ENCODE data around the gene CDYL2.
"Not testable (repeated sequence)": the region's sequence is repeated elsewhere in the genome, so short reads cannot be mapped to it uniquely, and the experiment has no call there.

CDYL2 gene

GRCh38 chr16:80652441-80652840 lies 152.0 kb downstream of the CDYL2 start:
- H3K27ac ChIP-seq (ENCODE audit: low read length), result no peak overlapping the region
- H3K27me3 ChIP-seq (ENCODE audit: control insufficient read depth, insufficient read depth, low read length), result no peaks in the 10 kb centered on the region
- H3K4me3 ChIP-seq (ENCODE audit: low read length), result no peak overlapping the region
- DNase-seq (ENCODE audit: low read depth, low spot score), result no peak
- H3K9me3 ChIP-seq (ENCODE audit: control insufficient read depth, insufficient read depth, low read length), result no peaks in the 10 kb centered on the region
- H3K4me1 ChIP-seq (ENCODE audit: control insufficient read depth, insufficient read depth, low read length), result no peaks in the 10 kb centered on the region
- H3K36me3 ChIP-seq (ENCODE audit: control insufficient read depth, insufficient read depth, low read length), result no peaks in the 10 kb centered on the region
- WGBS (ENCODE audit: insufficient coverage, insufficient read length), result no CpG with 5 or more reads among the region's 5 CpGs

DNA sequence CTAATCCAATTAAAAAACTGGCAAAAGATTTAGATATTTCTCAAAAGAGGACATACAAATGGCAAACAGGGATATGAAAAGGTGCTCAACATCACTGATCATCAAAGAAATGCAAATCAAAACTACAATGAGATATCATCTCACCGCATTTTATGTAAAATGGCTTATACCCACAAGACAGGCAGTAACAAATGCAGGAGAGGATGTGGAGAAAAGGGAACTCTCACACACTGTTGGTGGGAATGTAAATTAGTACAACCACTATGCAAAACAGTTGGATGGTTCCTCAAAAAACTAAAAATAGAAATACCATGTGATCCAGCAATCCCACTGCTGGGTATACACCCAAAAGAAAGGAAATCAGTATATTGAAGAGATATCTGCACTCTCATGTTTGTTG lies 154.1 kb downstream of the CDYL2 start:
- H3K27me3 ChIP-seq (ENCODE audit: control insufficient read depth, insufficient read depth, low read length); H3K27ac ChIP-seq (ENCODE audit: low read length); DNase-seq (ENCODE audit: low read depth, low spot score); H3K4me1 ChIP-seq (ENCODE audit: control insufficient read depth, insufficient read depth, low read length); H3K4me3 ChIP-seq (ENCODE audit: low read length); H3K9me3 ChIP-seq (ENCODE audit: control insufficient read depth, insufficient read depth, low read length); H3K36me3 ChIP-seq (ENCODE audit: control insufficient read depth, insufficient read depth, low read length): not testable (repeated sequence)
- no CpG with 5 or more reads among the region's 1 CpG for WGBS (ENCODE audit: insufficient coverage, insufficient read length)

GRCh38 chr16:80640316-80640715 lies 164.1 kb downstream of the CDYL2 start:
- H3K9me3 ChIP-seq (ENCODE audit: control insufficient read depth, insufficient read depth, low read length), result no peaks in the 10 kb centered on the region
- no CpG with 5 or more reads among the region's 3 CpGs for WGBS (ENCODE audit: insufficient coverage, insufficient read length)
- H3K36me3 ChIP-seq (ENCODE audit: control insufficient read depth, insufficient read depth, low read length), result no peaks in the 10 kb centered on the region
- no peak overlapping the region for H3K4me3 ChIP-seq (ENCODE audit: low read length)
- H3K27me3 ChIP-seq (ENCODE audit: control insufficient read depth, insufficient read depth, low read length), result no peaks in the 10 kb centered on the region
- no peaks in the 10 kb centered on the region for H3K4me1 ChIP-seq (ENCODE audit: control insufficient read depth, insufficient read depth, low read length)
- no peak overlapping the region for H3K27ac ChIP-seq (ENCODE audit: low read length)
- no peak for DNase-seq (ENCODE audit: low read depth, low spot score)

DNA sequence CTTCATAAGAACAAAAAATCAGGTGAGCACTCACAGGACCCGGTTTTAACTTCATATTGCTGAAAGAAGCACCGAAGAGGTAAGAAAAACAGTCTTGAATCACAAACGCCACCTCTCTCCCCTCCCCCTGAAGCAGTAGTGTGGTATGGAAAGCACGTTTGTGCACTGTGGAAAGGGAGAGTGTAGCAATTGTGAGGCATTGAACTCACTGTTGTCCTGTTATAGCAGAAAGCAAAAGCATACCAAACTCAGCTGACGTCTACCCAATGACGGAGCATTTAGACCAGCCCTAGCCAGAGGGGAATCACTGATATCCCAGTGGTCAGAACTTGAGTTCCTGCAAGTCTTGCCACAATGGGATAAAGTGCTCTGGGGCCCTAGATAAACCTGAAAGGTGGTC lies 164.8 kb downstream of the CDYL2 start:
- Histone ChIP-seq H3K4me3 (ENCODE audit: low read length) (no peak overlapping the region), H3K36me3 (ENCODE audit: control insufficient read depth, insufficient read depth, low read length) (no peaks in the 10 kb centered on the region), H3K4me1 (ENCODE audit: control insufficient read depth, insufficient read depth, low read length) (no peaks in the 10 kb centered on the region), H3K27me3 (ENCODE audit: control insufficient read depth, insufficient read depth, low read length) (no peaks in the 10 kb centered on the region), H3K9me3 (ENCODE audit: control insufficient read depth, insufficient read depth, low read length) (no peaks in the 10 kb centered on the region), H3K27ac (ENCODE audit: low read length) (no peak overlapping the region)
- no peak for DNase-seq (ENCODE audit: low read depth, low spot score)
- WGBS (ENCODE audit: insufficient coverage, insufficient read length), result no CpG with 5 or more reads among the region's 6 CpGs

GRCh38 chr16:80637621-80638020 lies 166.8 kb downstream of the CDYL2 start:
- WGBS (ENCODE audit: insufficient coverage, insufficient read length), result no CpG with 5 or more reads among the region's 4 CpGs
- H3K27ac ChIP-seq (ENCODE audit: low read length), result no peak overlapping the region
- H3K36me3 ChIP-seq (ENCODE audit: control insufficient read depth, insufficient read depth, low read length), result no peaks in the 10 kb centered on the region
- H3K9me3 ChIP-seq (ENCODE audit: control insufficient read depth, insufficient read depth, low read length), result peaks cover 3% of the 10 kb centered on the region
- H3K4me3 ChIP-seq (ENCODE audit: low read length), result no peak overlapping the region
- no peak for DNase-seq (ENCODE audit: low read depth, low spot score)
- no peaks in the 10 kb centered on the region for H3K27me3 ChIP-seq (ENCODE audit: control insufficient read depth, insufficient read depth, low read length)
- no peaks in the 10 kb centered on the region for H3K4me1 ChIP-seq (ENCODE audit: control insufficient read depth, insufficient read depth, low read length)

DNA sequence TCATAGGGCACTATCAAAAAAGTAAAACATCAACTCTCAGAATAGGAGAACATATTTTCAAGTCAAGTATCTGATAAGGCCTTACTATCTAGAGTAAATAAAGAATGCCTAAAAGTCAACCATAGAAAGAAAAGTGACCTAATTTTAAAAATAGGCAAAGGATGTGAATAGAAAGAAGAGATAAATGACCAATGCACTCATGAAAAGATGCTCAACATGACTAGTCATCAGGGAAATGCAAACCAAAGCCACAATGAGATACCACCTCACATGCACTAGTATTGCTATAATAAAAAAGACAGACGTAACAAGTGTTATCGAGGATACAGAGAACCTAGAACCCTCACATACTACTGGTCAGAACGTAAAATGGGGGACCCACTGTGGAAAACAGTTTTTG lies 172.8 kb downstream of the CDYL2 start:
- Histone ChIP-seq H3K27me3 (ENCODE audit: control insufficient read depth, insufficient read depth, low read length) (no peaks in the 10 kb centered on the region), H3K9me3 (ENCODE audit: control insufficient read depth, insufficient read depth, low read length) (peaks cover 3% of the 10 kb centered on the region), H3K27ac (ENCODE audit: low read length) (no peak overlapping the region), H3K4me3 (ENCODE audit: low read length) (no peak overlapping the region), H3K4me1 (ENCODE audit: control insufficient read depth, insufficient read depth, low read length) (no peaks in the 10 kb centered on the region), H3K36me3 (ENCODE audit: control insufficient read depth, insufficient read depth, low read length) (no peaks in the 10 kb centered on the region)
- WGBS (ENCODE audit: insufficient coverage, insufficient read length), result no CpG with 5 or more reads among the region's 3 CpGs
- DNase-seq (ENCODE audit: low read depth, low spot score), result no peak

DNA sequence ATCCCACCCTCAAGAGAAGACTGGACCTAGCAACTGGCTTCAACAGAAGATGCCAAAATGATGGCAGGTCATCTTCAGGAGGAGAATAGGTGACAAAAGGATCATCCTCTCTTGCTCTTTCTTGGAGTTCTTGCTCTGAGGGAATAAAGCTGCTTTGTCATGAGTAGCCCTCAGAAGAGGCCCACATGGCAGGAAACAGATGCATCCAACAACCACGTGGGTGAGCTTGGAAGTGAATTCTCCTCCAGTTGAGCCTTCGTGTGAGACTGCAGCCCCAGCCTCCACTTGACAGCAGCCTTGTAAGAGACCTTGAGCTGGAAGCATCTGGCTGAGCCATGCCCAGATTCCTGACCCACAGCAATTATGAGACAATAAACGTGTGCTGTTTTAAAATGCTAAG lies 176.1 kb downstream of the CDYL2 start:
- no CpG with 5 or more reads among the region's 3 CpGs for WGBS (ENCODE audit: insufficient coverage, insufficient read length)
- Histone ChIP-seq H3K4me1 (ENCODE audit: control insufficient read depth, insufficient read depth, low read length) (no peaks in the 10 kb centered on the region), H3K4me3 (ENCODE audit: low read length) (no peak overlapping the region), H3K27me3 (ENCODE audit: control insufficient read depth, insufficient read depth, low read length) (no peaks in the 10 kb centered on the region), H3K36me3 (ENCODE audit: control insufficient read depth, insufficient read depth, low read length) (no peaks in the 10 kb centered on the region), H3K27ac (ENCODE audit: low read length) (no peak overlapping the region), H3K9me3 (ENCODE audit: control insufficient read depth, insufficient read depth, low read length) (peaks cover 3% of the 10 kb centered on the region)
- DNase-seq (ENCODE audit: low read depth, low spot score), result no peak

- Histone ChIP-seq H3K4me1 (ENCODE audit: control insufficient read depth, insufficient read depth, low read length) (no peaks in the 10 kb centered on the region), H3K9me3 (ENCODE audit: control insufficient read depth, insufficient read depth, low read length) (no peaks in the 10 kb centered on the region), H3K36me3 (ENCODE audit: control insufficient read depth, insufficient read depth, low read length) (no peaks in the 10 kb centered on the region), H3K27ac (ENCODE audit: low read length) (no peak overlapping the region), H3K27me3 (ENCODE audit: control insufficient read depth, insufficient read depth, low read length) (no peaks in the 10 kb centered on the region), H3K4me3 (ENCODE audit: low read length) (no peak overlapping the region)
- no CpG with 5 or more reads among the region's 1 CpG for WGBS (ENCODE audit: insufficient coverage, insufficient read length)
- DNase-seq (ENCODE audit: low read depth, low spot score), result no peak
Measured at GRCh38 chr16:80627108-80627507, 177.3 kb downstream of the CDYL2 start.

- no peak overlapping the region for H3K4me3 ChIP-seq (ENCODE audit: low read length)
- H3K36me3 ChIP-seq (ENCODE audit: control insufficient read depth, insufficient read depth, low read length), result no peaks in the 10 kb centered on the region
- no peaks in the 10 kb centered on the region; the same call in 1 of the 2 replicates for H3K9me3 ChIP-seq (ENCODE audit: control insufficient read depth, insufficient read depth, low read length)
- H3K4me1 ChIP-seq (ENCODE audit: control insufficient read depth, insufficient read depth, low read length), result no peaks in the 10 kb centered on the region
- H3K27me3 ChIP-seq (ENCODE audit: control insufficient read depth, insufficient read depth, low read length), result no peaks in the 10 kb centered on the region
- H3K27ac ChIP-seq (ENCODE audit: low read length), result no peak overlapping the region
- no peak for DNase-seq (ENCODE audit: low read depth, low spot score)
- WGBS (ENCODE audit: insufficient coverage, insufficient read length), result no CpG with 5 or more reads among the region's 4 CpGs
Measured at GRCh38 chr16:80623376-80623775, 181.0 kb downstream of the CDYL2 start.

DNA sequence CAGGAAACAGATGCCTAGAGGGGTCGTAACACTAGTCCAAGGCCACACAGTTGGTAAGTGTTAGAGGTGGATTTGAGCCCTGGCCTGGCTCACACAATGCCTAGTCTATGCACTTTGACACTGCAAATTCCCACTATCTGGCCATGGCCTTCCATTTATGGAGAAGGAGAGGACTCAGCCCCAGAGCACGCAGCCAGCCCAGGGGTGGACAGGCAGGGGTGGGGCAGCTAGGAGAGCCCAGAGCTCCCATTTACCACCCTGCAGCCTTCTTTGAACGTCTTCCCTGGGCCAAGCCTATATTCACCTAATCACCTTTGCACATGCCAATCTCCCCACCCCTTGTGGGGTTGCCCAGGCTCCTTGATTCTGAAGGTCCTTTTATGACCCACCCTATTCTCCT lies 182.4 kb downstream of the CDYL2 start:
- Histone ChIP-seq H3K27ac (ENCODE audit: low read length) (no peak overlapping the region), H3K9me3 (ENCODE audit: control insufficient read depth, insufficient read depth, low read length) (no peaks in the 10 kb centered on the region; the same call in 1 of the 2 replicates), H3K4me1 (ENCODE audit: control insufficient read depth, insufficient read depth, low read length) (no peaks in the 10 kb centered on the region), H3K27me3 (ENCODE audit: control insufficient read depth, insufficient read depth, low read length) (no peaks in the 10 kb centered on the region), H3K4me3 (ENCODE audit: low read length) (no peak overlapping the region), H3K36me3 (ENCODE audit: control insufficient read depth, insufficient read depth, low read length) (no peaks in the 10 kb centered on the region)
- DNase-seq (ENCODE audit: low read depth, low spot score), result no peak
- no CpG with 5 or more reads among the region's 3 CpGs for WGBS (ENCODE audit: insufficient coverage, insufficient read length)

DNA sequence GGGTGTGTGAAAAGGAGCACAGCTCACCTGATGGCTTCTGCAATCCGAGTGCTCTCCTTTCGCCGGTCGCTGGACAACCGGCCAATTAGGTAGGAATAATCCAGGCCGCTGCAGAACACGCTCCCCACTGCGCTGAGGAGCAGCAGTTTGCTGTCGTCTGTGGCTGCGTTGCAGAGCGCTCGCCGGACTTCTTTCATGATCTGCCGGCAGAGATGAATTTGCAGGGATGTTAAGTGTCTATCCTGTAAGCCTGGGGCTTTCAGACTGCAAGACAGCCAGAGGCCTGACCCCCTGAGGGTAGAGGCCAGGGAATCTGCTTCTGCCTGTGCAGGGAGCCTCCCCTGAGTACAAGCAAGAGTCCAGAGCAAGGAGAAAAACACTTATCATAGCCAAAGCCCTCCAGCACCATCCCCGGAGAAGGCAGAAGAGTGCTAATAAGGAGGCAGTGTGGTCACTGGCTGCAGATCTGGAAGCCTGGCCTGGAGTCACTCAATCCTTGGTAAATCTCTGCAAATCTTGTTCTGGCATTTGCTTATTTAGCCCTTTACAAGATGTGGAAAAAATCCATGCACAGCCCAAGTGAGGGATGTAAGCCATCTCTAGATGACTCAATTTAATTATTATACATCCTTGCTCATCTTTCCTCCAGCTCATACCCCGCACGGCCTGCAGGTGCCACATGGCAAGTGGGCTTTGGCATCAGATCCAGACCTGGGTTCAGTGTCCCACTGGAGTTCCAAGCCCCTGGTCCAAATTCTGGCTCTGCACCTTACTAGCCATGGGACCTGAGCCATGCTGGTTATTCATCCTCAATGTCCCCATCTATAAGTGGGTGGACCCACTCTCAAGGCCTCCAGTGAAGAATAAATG lies 183.4 kb downstream of the CDYL2 start:
- WGBS (ENCODE audit: insufficient coverage, insufficient read length), result no CpG with 5 or more reads among the region's 17 CpGs
- DNase-seq (ENCODE audit: low read depth, low spot score), result no peak
- H3K27me3 ChIP-seq (ENCODE audit: control insufficient read depth, insufficient read depth, low read length), result no peaks in the 10 kb centered on the region
- H3K4me1 ChIP-seq (ENCODE audit: control insufficient read depth, insufficient read depth, low read length), result no peaks in the 10 kb centered on the region
- H3K27ac ChIP-seq (ENCODE audit: low read length), result no peak overlapping the region
- no peaks in the 10 kb centered on the region; the same call in 1 of the 2 replicates for H3K9me3 ChIP-seq (ENCODE audit: control insufficient read depth, insufficient read depth, low read length)
- no peaks in the 10 kb centered on the region for H3K36me3 ChIP-seq (ENCODE audit: control insufficient read depth, insufficient read depth, low read length)
- H3K4me3 ChIP-seq (ENCODE audit: low read length), result no peak overlapping the region
